GM20000 (cell line): ENCODE measurements around the gene FSCB.

ENCODE experiments used
- DNase-seq: peaks from one replicate; pipeline ENCODE4 v3.0.0; 2012; ENCODE audit warnings: low spot score
- CTCF ChIP-seq: IDR thresholded peaks from 2 replicates; pipeline ENCODE4 v1.5.1; 2012; ENCODE audit warnings: mild to moderate bottlenecking, control low read depth; ENCODE audit errors: extremely low read depth, missing control alignments

FSCB gene

GRCh38 chr14:44462381-44462780, 44.7 kb downstream of the FSCB start:
- no peak for TF ChIP-seq CTCF
- no peak for DNase-seq

GRCh38 chr14:44461811-44462210, 45.3 kb downstream of the FSCB start:
- no peak for TF ChIP-seq CTCF
- no peak for DNase-seq
